WTC11 (cell line): ENCODE measurements around the gene SMIM1. TPM values are rescaled to one million over a fixed set of nuclear protein-coding genes. Genes with fewer than 3 reads are reported as not detected.

Experiments used
- ATAC-seq: fragments of 200-7000 bp; cut with Tn5 transposase; 2 replicates; pipeline ENCODE4 v1.10.0; 2021; ENCODE audit warnings: mild to moderate bottlenecking, moderate library complexity
- CTCF ChIA-PET: fragments of 300-600 bp; sonication (Branson Sonifier 250); formaldehyde crosslinking; loops from one replicate; lab custom pipeline; 2021; ENCODE audit warnings: antibody characterized with exemption; lab: Charles Lee
- POLR2A ChIA-PET: fragments of 350-600 bp; sonication (Branson Sonifier 250); formaldehyde crosslinking; loops from one replicate; lab custom pipeline; 2021; ENCODE audit warnings: antibody characterized with exemption; lab: Charles Lee
- DNase-seq: peaks from one replicate; pipeline ENCODE4 v3.0.0; 2021; ENCODE audit warnings: low spot score
- H3K27ac Mint-ChIP-seq: 2 replicates; pipeline ENCODE4 v1.8.0; 2021; ENCODE audit warnings: mixed read lengths
- H3K27me3 Mint-ChIP-seq: 2 replicates; pipeline ENCODE4 v1.8.0; 2021; ENCODE audit warnings: low read depth, mild to moderate bottlenecking, moderate library complexity, mixed read lengths
- H3K36me3 Mint-ChIP-seq: 2 replicates; pipeline ENCODE4 v1.8.0; 2021; ENCODE audit warnings: mixed read lengths
- H3K4me1 Mint-ChIP-seq: 2 replicates; pipeline ENCODE4 v1.8.0; 2022; ENCODE audit warnings: mixed read lengths
- H3K4me3 Mint-ChIP-seq: 2 replicates; pipeline ENCODE4 v1.8.0; 2021; ENCODE audit warnings: mild to moderate bottlenecking, moderate library complexity, mixed read lengths
- H3K9me3 Mint-ChIP-seq: 2 replicates; pipeline ENCODE4 v1.8.0; 2021; ENCODE audit warnings: mixed read lengths
- CBFB ChIP-seq: sonication (generic); formaldehyde crosslinking; IDR thresholded peaks from 2 replicates; pipeline ENCODE4 v1.8.1; 2022; ENCODE audit warnings: mild to moderate bottlenecking, low read depth, missing genetic modification reagents
- CREB1 ChIP-seq: sonication (generic); formaldehyde crosslinking; IDR thresholded peaks from 2 replicates; pipeline ENCODE4 v1.8.0; 2023; ENCODE audit warnings: mild to moderate bottlenecking, missing genetic modification reagents
- EMX1 ChIP-seq: fragments of 250-450 bp; sonication (Bioruptor Pico); IDR thresholded peaks from 2 replicates; pipeline ENCODE4 v1.8.0; 2021; ENCODE audit warnings: mild to moderate bottlenecking
- ESRRA ChIP-seq: sonication (generic); formaldehyde crosslinking; IDR thresholded peaks from 2 replicates; pipeline ENCODE4 v1.8.1; 2022; ENCODE audit warnings: mild to moderate bottlenecking, missing genetic modification reagents, borderline replicate concordance
- ETV6 ChIP-seq: sonication (generic); formaldehyde crosslinking; IDR thresholded peaks from 2 replicates; pipeline ENCODE4 v1.8.1; 2022; ENCODE audit warnings: mild to moderate bottlenecking, missing genetic modification reagents
- FOXJ3 ChIP-seq: sonication (generic); formaldehyde crosslinking; IDR thresholded peaks from 2 replicates; pipeline ENCODE4 v1.9.0; 2021; ENCODE audit warnings: missing genetic modification reagents, mild to moderate bottlenecking, borderline replicate concordance
- FOXP1 ChIP-seq: sonication (generic); formaldehyde crosslinking; IDR thresholded peaks from 2 replicates; pipeline ENCODE4 v1.8.0; 2022; ENCODE audit warnings: missing genetic modification reagents, mild to moderate bottlenecking, moderate library complexity, borderline replicate concordance
- GRHL2 ChIP-seq: fragments of 250-450 bp; sonication (Bioruptor Pico); IDR thresholded peaks from 2 replicates; pipeline ENCODE4 v1.8.0; 2022; ENCODE audit warnings: mild to moderate bottlenecking, moderate library complexity; ENCODE audit not compliant: insufficient replicate concordance, severe bottlenecking
- GTF2I ChIP-seq: fragments of 250-450 bp; sonication (Bioruptor Pico); conservative IDR thresholded peaks from 2 replicates; pipeline ENCODE4 v1.4.0; 2021; ENCODE audit warnings: mild to moderate bottlenecking
- JUN ChIP-seq: sonication (generic); formaldehyde crosslinking; IDR thresholded peaks from 2 replicates; pipeline ENCODE4 v1.8.0; 2023; ENCODE audit warnings: mild to moderate bottlenecking, missing genetic modification reagents
- NFYB ChIP-seq: sonication (generic); formaldehyde crosslinking; conservative IDR thresholded peaks from 2 replicates; pipeline ENCODE4 v1.8.0; 2022; ENCODE audit warnings: low read depth, missing genetic modification reagents
- NR2C2 ChIP-seq: sonication (generic); formaldehyde crosslinking; IDR thresholded peaks from 2 replicates; pipeline ENCODE4 v1.8.0; 2022; ENCODE audit warnings: mild to moderate bottlenecking, missing genetic modification reagents
- PRRX2 ChIP-seq: fragments of 250-450 bp; sonication (Bioruptor Pico); IDR thresholded peaks from 2 replicates; pipeline ENCODE4 v1.8.0; 2021; ENCODE audit warnings: mild to moderate bottlenecking
- SMAD4 ChIP-seq: sonication (generic); formaldehyde crosslinking; IDR thresholded peaks from 2 replicates; pipeline ENCODE4 v1.8.0; 2022; ENCODE audit warnings: mild to moderate bottlenecking, missing genetic modification reagents
- ZBTB21 ChIP-seq: sonication (generic); formaldehyde crosslinking; IDR thresholded peaks from 2 replicates; pipeline ENCODE4 v1.8.1; 2023; ENCODE audit warnings: mild to moderate bottlenecking, missing genetic modification reagents, borderline replicate concordance
- ZNF232 ChIP-seq: sonication (generic); formaldehyde crosslinking; IDR thresholded peaks from 2 replicates; pipeline ENCODE4 v1.8.0; 2022; ENCODE audit warnings: mild to moderate bottlenecking, missing genetic modification reagents
- ZNF416 ChIP-seq: fragments of 250-450 bp; sonication (Bioruptor Pico); IDR thresholded peaks from 2 replicates; pipeline ENCODE4 v1.9.0; 2021; ENCODE audit warnings: mild to moderate bottlenecking, inconsistent platforms
- ZNF423 ChIP-seq: fragments of 250-450 bp; sonication (Bioruptor Pico); IDR thresholded peaks from 2 replicates; pipeline ENCODE4 v2.1.2; 2022; ENCODE audit warnings: mild to moderate bottlenecking, moderate library complexity
- total RNA-seq: library from RNA; stranded (reverse); gene quantifications from 3 replicates; pipeline ENCODE4 v1.2.3, GENCODE V29; 2021
- TF ChIP-seq, protein P1 (sequence below): sonication (generic); formaldehyde crosslinking; IDR thresholded peaks from 2 replicates; pipeline ENCODE4 v1.8.1; 2023; ENCODE audit warnings: mild to moderate bottlenecking, missing genetic modification reagents, borderline replicate concordance
- TF ChIP-seq, protein P2 (sequence below): sonication (generic); formaldehyde crosslinking; IDR thresholded peaks from 2 replicates; pipeline ENCODE4 v1.8.0; 2023; ENCODE audit warnings: missing genetic modification reagents
- TF ChIP-seq, protein P3 (sequence below): sonication (generic); formaldehyde crosslinking; IDR thresholded peaks from 2 replicates; pipeline ENCODE4 v1.8.0; 2022; ENCODE audit warnings: missing genetic modification reagents
- TF ChIP-seq, protein P4 (sequence below): sonication (generic); formaldehyde crosslinking; IDR thresholded peaks from 2 replicates; pipeline ENCODE4 v1.8.0; 2022; ENCODE audit warnings: mild to moderate bottlenecking, missing genetic modification reagents
- TF ChIP-seq, protein P5 (sequence below): sonication (generic); formaldehyde crosslinking; IDR thresholded peaks from 2 replicates; pipeline ENCODE4 v1.8.0; 2022; ENCODE audit warnings: mild to moderate bottlenecking, missing genetic modification reagents
- TF ChIP-seq, protein P6 (sequence below): sonication (generic); formaldehyde crosslinking; IDR thresholded peaks from 2 replicates; pipeline ENCODE4 v1.8.1; 2023; ENCODE audit warnings: mild to moderate bottlenecking, moderate library complexity, missing genetic modification reagents

Gene SMIM1
- total RNA-seq, 1 experiment from 2014 or later: 10.2 TPM

DNA sequence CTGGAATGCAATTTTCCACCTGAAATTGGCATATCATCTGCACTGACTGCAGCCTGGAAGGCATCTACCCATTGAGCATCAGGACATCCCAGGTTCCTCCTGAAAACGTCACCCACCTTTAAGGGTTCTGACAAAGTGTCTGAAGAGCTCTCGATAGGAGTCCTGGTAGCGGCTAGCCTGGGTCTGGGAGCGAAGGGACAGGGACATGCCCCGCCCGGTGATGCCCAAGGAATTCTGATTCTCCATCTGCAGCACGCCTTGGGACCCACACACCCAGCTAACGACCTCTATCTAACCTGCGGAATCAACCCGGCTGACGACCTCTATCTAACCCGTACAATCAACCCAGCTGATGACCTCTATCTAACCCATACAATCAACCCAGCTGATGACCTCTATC is 33.6 kb upstream of the SMIM1 start:
- POLR2A ChIA-PET: no interaction called here
- Mint-ChIP-seq H3K36me3 (peaks cover 44% of the 10 kb centered on the region), H3K9me3 (no peaks in the 10 kb centered on the region)

DNA sequence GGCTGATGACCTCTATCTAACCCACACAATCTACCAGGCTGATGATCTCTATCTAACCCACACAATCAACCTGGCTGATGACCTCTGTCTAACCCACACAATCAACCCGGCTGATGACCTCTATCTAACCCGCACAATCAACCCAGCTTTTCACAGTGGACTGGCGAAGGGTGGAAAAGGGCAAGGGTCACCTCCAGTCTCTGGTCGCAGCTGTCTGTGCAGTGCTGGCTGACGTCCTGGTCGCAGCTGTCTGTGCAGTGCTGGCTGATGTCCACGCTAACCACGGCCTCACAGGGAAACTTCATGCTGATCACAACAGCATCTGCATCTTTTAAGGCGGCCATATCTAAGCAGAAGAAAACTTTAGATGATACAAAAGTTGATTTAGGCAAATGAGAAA is 32.5 kb upstream of the SMIM1 start:
- POLR2A ChIA-PET: no interaction called here
- no peaks in the 10 kb centered on the region for H3K9me3 Mint-ChIP-seq
- no peak overlapping the region for H3K27ac Mint-ChIP-seq
- peaks cover 46% of the 10 kb centered on the region for H3K36me3 Mint-ChIP-seq
- ATAC-seq: no peak
- H3K27me3 Mint-ChIP-seq: no peaks in the 10 kb centered on the region
- H3K4me3 Mint-ChIP-seq: no peak overlapping the region
- H3K4me1 Mint-ChIP-seq: peaks cover 15% of the 10 kb centered on the region
- DNase-seq: no peak
- CTCF ChIA-PET: interaction anchor here (1.1 kb wide), 1 partner anchor 13 kb away, joined by 3 read pairs; no protein-coding TSS in a partner anchor
- TF ChIP-seq FOXJ3 (no peak), CBFB (CRISPR knock-in tag) (no peak), SMAD4 (CRISPR knock-in tag) (no peak), ETV6 (CRISPR knock-in tag) (no peak), FOXP1 (CRISPR knock-in tag) (no peak), NFYB (CRISPR knock-in tag) (no peak), GTF2I (CRISPR knock-in tag) (no peak), ZNF423 (no peak), GRHL2 (CRISPR knock-in tag) (no peak)
- TF ChIP-seq, protein P1, sequence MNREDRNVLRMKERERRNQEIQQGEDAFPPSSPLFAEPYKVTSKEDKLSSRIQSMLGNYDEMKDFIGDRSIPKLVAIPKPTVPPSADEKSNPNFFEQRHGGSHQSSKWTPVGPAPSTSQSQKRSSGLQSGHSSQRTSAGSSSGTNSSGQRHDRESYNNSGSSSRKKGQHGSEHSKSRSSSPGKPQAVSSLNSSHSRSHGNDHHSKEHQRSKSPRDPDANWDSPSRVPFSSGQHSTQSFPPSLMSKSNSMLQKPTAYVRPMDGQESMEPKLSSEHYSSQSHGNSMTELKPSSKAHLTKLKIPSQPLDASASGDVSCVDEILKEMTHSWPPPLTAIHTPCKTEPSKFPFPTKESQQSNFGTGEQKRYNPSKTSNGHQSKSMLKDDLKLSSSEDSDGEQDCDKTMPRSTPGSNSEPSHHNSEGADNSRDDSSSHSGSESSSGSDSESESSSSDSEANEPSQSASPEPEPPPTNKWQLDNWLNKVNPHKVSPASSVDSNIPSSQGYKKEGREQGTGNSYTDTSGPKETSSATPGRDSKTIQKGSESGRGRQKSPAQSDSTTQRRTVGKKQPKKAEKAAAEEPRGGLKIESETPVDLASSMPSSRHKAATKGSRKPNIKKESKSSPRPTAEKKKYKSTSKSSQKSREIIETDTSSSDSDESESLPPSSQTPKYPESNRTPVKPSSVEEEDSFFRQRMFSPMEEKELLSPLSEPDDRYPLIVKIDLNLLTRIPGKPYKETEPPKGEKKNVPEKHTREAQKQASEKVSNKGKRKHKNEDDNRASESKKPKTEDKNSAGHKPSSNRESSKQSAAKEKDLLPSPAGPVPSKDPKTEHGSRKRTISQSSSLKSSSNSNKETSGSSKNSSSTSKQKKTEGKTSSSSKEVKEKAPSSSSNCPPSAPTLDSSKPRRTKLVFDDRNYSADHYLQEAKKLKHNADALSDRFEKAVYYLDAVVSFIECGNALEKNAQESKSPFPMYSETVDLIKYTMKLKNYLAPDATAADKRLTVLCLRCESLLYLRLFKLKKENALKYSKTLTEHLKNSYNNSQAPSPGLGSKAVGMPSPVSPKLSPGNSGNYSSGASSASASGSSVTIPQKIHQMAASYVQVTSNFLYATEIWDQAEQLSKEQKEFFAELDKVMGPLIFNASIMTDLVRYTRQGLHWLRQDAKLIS (CRISPR knock-in tag): no peak

More for the DNA sequence above, 33.6 kb upstream of the SMIM1 start:
- Mint-ChIP-seq H3K27ac (no peak overlapping the region), H3K4me3 (no peak overlapping the region), H3K4me1 (peaks cover 9% of the 10 kb centered on the region; the same call in 1 of the 2 replicates), H3K27me3 (no peaks in the 10 kb centered on the region)
- DNase-seq (no peak), ATAC-seq (no peak)
- TF ChIP-seq ZNF232 (CRISPR knock-in tag) (no peak), CREB1 (CRISPR knock-in tag) (no peak), EMX1 (CRISPR knock-in tag) (no peak), ZNF416 (CRISPR knock-in tag) (no peak), ESRRA (CRISPR knock-in tag) (no peak), NR2C2 (CRISPR knock-in tag) (no peak), JUN (CRISPR knock-in tag) (no peak), ZBTB21 (CRISPR knock-in tag) (no peak), PRRX2 (no peak)
- TF ChIP-seq, protein P2, sequence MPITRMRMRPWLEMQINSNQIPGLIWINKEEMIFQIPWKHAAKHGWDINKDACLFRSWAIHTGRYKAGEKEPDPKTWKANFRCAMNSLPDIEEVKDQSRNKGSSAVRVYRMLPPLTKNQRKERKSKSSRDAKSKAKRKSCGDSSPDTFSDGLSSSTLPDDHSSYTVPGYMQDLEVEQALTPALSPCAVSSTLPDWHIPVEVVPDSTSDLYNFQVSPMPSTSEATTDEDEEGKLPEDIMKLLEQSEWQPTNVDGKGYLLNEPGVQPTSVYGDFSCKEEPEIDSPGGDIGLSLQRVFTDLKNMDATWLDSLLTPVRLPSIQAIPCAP (CRISPR knock-in tag): no peak
- TF ChIP-seq, protein P3, sequence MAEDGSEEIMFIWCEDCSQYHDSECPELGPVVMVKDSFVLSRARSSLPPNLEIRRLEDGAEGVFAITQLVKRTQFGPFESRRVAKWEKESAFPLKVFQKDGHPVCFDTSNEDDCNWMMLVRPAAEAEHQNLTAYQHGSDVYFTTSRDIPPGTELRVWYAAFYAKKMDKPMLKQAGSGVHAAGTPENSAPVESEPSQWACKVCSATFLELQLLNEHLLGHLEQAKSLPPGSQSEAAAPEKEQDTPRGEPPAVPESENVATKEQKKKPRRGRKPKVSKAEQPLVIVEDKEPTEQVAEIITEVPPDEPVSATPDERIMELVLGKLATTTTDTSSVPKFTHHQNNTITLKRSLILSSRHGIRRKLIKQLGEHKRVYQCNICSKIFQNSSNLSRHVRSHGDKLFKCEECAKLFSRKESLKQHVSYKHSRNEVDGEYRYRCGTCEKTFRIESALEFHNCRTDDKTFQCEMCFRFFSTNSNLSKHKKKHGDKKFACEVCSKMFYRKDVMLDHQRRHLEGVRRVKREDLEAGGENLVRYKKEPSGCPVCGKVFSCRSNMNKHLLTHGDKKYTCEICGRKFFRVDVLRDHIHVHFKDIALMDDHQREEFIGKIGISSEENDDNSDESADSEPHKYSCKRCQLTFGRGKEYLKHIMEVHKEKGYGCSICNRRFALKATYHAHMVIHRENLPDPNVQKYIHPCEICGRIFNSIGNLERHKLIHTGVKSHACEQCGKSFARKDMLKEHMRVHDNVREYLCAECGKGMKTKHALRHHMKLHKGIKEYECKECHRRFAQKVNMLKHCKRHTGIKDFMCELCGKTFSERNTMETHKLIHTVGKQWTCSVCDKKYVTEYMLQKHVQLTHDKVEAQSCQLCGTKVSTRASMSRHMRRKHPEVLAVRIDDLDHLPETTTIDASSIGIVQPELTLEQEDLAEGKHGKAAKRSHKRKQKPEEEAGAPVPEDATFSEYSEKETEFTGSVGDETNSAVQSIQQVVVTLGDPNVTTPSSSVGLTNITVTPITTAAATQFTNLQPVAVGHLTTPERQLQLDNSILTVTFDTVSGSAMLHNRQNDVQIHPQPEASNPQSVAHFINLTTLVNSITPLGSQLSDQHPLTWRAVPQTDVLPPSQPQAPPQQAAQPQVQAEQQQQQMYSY (CRISPR knock-in tag): no peak
- TF ChIP-seq, protein P4, sequence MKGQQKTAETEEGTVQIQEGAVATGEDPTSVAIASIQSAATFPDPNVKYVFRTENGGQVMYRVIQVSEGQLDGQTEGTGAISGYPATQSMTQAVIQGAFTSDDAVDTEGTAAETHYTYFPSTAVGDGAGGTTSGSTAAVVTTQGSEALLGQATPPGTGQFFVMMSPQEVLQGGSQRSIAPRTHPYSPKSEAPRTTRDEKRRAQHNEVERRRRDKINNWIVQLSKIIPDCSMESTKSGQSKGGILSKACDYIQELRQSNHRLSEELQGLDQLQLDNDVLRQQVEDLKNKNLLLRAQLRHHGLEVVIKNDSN (CRISPR knock-in tag): no peak
- TF ChIP-seq, protein P5, sequence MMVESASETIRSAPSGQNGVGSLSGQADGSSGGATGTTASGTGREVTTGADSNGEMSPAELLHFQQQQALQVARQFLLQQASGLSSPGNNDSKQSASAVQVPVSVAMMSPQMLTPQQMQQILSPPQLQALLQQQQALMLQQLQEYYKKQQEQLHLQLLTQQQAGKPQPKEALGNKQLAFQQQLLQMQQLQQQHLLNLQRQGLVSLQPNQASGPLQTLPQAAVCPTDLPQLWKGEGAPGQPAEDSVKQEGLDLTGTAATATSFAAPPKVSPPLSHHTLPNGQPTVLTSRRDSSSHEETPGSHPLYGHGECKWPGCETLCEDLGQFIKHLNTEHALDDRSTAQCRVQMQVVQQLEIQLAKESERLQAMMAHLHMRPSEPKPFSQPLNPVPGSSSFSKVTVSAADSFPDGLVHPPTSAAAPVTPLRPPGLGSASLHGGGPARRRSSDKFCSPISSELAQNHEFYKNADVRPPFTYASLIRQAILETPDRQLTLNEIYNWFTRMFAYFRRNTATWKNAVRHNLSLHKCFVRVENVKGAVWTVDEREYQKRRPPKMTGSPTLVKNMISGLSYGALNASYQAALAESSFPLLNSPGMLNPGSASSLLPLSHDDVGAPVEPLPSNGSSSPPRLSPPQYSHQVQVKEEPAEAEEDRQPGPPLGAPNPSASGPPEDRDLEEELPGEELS (CRISPR knock-in tag): no peak
- TF ChIP-seq, protein P6, sequence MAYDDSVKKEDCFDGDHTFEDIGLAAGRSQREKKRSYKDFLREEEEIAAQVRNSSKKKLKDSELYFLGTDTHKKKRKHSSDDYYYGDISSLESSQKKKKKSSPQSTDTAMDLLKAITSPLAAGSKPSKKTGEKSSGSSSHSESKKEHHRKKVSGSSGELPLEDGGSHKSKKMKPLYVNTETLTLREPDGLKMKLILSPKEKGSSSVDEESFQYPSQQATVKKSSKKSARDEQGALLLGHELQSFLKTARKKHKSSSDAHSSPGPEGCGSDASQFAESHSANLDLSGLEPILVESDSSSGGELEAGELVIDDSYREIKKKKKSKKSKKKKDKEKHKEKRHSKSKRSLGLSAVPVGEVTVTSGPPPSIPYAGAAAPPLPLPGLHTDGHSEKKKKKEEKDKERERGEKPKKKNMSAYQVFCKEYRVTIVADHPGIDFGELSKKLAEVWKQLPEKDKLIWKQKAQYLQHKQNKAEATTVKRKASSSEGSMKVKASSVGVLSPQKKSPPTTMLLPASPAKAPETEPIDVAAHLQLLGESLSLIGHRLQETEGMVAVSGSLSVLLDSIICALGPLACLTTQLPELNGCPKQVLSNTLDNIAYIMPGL (CRISPR knock-in tag): no peak
- CTCF ChIA-PET: no interaction called here
